Hepatocyte (in vitro differentiated cells): Measurements from ENCODE around the gene ACADL. TPM values are rescaled to one million over a fixed set of nuclear protein-coding genes. Genes with fewer than 3 reads are reported as not detected.

Source experiments
- DNase-seq: peaks from one replicate; pipeline ENCODE4 v3.0.0-alpha.2; 2016; ENCODE audit warnings: low spot score
- H2AFZ ChIP-seq: fragments of 200-600 bp; sonication (generic); 2 replicates; pipeline ENCODE4 v1.6.0; 2016; ENCODE audit warnings: antibody characterized with exemption, mild to moderate bottlenecking
- H3K27ac ChIP-seq: fragments of 200-600 bp; sonication (generic); 2 replicates; pipeline ENCODE4 v1.5.1; 2016; ENCODE audit warnings: mild to moderate bottlenecking
- H3K27me3 ChIP-seq: fragments of 200-600 bp; sonication (generic); 2 replicates; pipeline ENCODE4 v1.6.1; 2016
- H3K36me3 ChIP-seq: fragments of 200-600 bp; sonication (generic); replicated peaks from 2 replicates; pipeline ENCODE4 v1.5.1; 2016; ENCODE audit warnings: low read depth; ENCODE audit not compliant: insufficient read depth
- H3K4me1 ChIP-seq: fragments of 200-600 bp; sonication (generic); 2 replicates; pipeline ENCODE4 v1.5.1; 2016; ENCODE audit warnings: mild to moderate bottlenecking, moderate library complexity; ENCODE audit not compliant: insufficient read depth
- H3K4me2 ChIP-seq: fragments of 200-600 bp; sonication (generic); 2 replicates; pipeline ENCODE4 v1.6.0; 2016
- H3K4me3 ChIP-seq: fragments of 200-600 bp; sonication (generic); 2 replicates; pipeline ENCODE4 v1.5.1; 2016; ENCODE audit warnings: mild to moderate bottlenecking
- H3K79me2 ChIP-seq: fragments of 200-600 bp; sonication (generic); 2 replicates; pipeline ENCODE4 v1.6.0; 2017; ENCODE audit warnings: mild to moderate bottlenecking
- H3K9me2 ChIP-seq: fragments of 200-600 bp; sonication (generic); replicated peaks from 2 replicates; pipeline ENCODE4 v1.6.0; 2017; ENCODE audit warnings: mild to moderate bottlenecking; ENCODE audit not compliant: insufficient read depth
- H3K9me3 ChIP-seq: fragments of 200-600 bp; sonication (generic); 2 replicates; pipeline ENCODE4 v1.5.1; 2016; ENCODE audit warnings: low read depth, mild to moderate bottlenecking
- H4K20me1 ChIP-seq: fragments of 200-600 bp; sonication (generic); 2 replicates; pipeline ENCODE4 v1.6.0; 2016; ENCODE audit warnings: mild to moderate bottlenecking; ENCODE audit not compliant: insufficient read depth, poor library complexity, severe bottlenecking
- CTCF ChIP-seq: fragments of 200-600 bp; sonication (generic); IDR thresholded peaks from 2 replicates; pipeline ENCODE4 v1.5.1; 2016; ENCODE audit warnings: antibody characterized with exemption, mild to moderate bottlenecking; ENCODE audit not compliant: poor library complexity
- EZH2 ChIP-seq: fragments of 200-600 bp; sonication (generic); IDR thresholded peaks from 2 replicates; pipeline ENCODE4 v1.6.1; 2016; ENCODE audit warnings: antibody characterized with exemption, mild to moderate bottlenecking, borderline replicate concordance
- EZH2phosphoT487 ChIP-seq: fragments of 200-600 bp; sonication (generic); IDR thresholded peaks from one replicate; pipeline ENCODE4 v1.6.1; 2018; ENCODE audit warnings: antibody characterized with exemption, mild to moderate bottlenecking, low read depth, moderate library complexity; ENCODE audit not compliant: unreplicated experiment, severe bottlenecking
- WGBS: methylation state at CpG from one replicate; pipeline ENCODE4 v1.1.6; 2016; ENCODE audit warnings: low lambda C conversion rate; ENCODE audit errors: missing lambda C conversion rate; 5-methylcytosine and 5-hydroxymethylcytosine counted together
- polyA plus RNA-seq: library from polyadenylated mRNA; unstranded; fragments of >200 nt; fragmentation: Nextera tagmentation; extraction: Ambion mirVana; gene quantifications from 2 replicates; pipeline ENCODE4 v1.2.1, GENCODE V29; 2016
- total RNA-seq: library from RNA; depleted of rRNA; stranded (reverse); fragments of >200 nt; gene quantifications from 2 replicates; pipeline ENCODE4 v1.2.3, GENCODE V29; 2014

The ACADL gene
- total and polyA plus RNA-seq, 2 experiments from 2014 or later = 1.1 to 2.1 TPM

GRCh38 chr2:210215120-210215519, 10.1 kb downstream of the ACADL start:
- Histone ChIP-seq H3K4me1 (no peaks in the 10 kb centered on the region), H3K36me3 (no peaks in the 10 kb centered on the region), H3K27me3 (no peaks in the 10 kb centered on the region), H3K4me3 (no peak overlapping the region), H2AFZ (no peak overlapping the region), H3K4me2 (no peak overlapping the region), H3K27ac (no peak overlapping the region), H3K9me2 (no peaks in the 10 kb centered on the region), H3K79me2 (no peaks in the 10 kb centered on the region), H4K20me1 (no peaks in the 10 kb centered on the region), H3K9me3 (no peaks in the 10 kb centered on the region)
- 35% methylated on average over 1 of the region's 1 CpG for WGBS
- no peak for DNase-seq
- TF ChIP-seq EZH2 (no peak), CTCF (no peak), EZH2phosphoT487 (no peak)

GRCh38 chr2:210210185-210210584, 15.1 kb downstream of the ACADL start:
- H3K79me2 ChIP-seq = no peaks in the 10 kb centered on the region
- TF ChIP-seq CTCF (no peak), EZH2 (no peak), EZH2phosphoT487 (no peak)
- H4K20me1 ChIP-seq = no peaks in the 10 kb centered on the region
- no peak overlapping the region for H3K27ac ChIP-seq
- no peaks in the 10 kb centered on the region for H3K27me3 ChIP-seq
- H3K36me3 ChIP-seq = no peaks in the 10 kb centered on the region
- 100% methylated on average over 1 of the region's 1 CpG for WGBS
- H3K4me2 ChIP-seq = no peak overlapping the region
- no peaks in the 10 kb centered on the region for H3K9me3 ChIP-seq
- H3K9me2 ChIP-seq = no peaks in the 10 kb centered on the region
- no peak overlapping the region for H3K4me3 ChIP-seq
- no peak overlapping the region for H2AFZ ChIP-seq
- no peaks in the 10 kb centered on the region for H3K4me1 ChIP-seq
- DNase-seq = no peak

DNA sequence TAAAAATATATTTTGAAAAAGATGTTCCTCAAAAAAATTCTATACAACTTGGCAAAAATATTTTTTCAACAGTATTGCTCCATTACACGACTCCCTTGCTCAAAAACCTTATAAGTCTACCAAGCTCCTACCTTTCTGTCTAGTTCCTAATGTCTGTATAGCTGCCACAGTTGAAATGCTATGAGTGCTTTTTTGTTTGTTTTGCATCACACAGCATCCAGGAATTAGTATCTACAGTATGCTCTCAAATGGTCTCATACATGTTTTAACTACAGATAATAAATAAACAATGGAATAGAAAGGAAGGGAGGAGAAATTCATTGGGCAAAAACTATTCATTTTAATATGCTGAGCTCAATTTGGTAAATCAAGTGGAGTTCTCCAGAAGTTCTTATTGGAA, 17.3 kb downstream of the ACADL start:
- Histone ChIP-seq H3K4me2 (no peak overlapping the region), H3K36me3 (no peaks in the 10 kb centered on the region), H3K4me3 (no peak overlapping the region), H3K9me3 (no peaks in the 10 kb centered on the region), H3K4me1 (no peaks in the 10 kb centered on the region), H3K27ac (no peak overlapping the region), H3K27me3 (no peaks in the 10 kb centered on the region), H2AFZ (no peak overlapping the region), H4K20me1 (no peaks in the 10 kb centered on the region), H3K79me2 (no peaks in the 10 kb centered on the region), H3K9me2 (no peaks in the 10 kb centered on the region)
- 89% methylated on average over 1 of the region's 1 CpG for WGBS
- DNase-seq = no peak
- no peak for TF ChIP-seq EZH2
- TF ChIP-seq CTCF = no peak
- TF ChIP-seq EZH2phosphoT487 = no peak

GRCh38 chr2:210203558-210203957, 21.7 kb downstream of the ACADL start:
- Histone ChIP-seq H3K27ac (no peak overlapping the region), H3K4me1 (no peaks in the 10 kb centered on the region), H3K79me2 (no peaks in the 10 kb centered on the region), H2AFZ (no peak overlapping the region), H3K36me3 (no peaks in the 10 kb centered on the region), H3K27me3 (no peaks in the 10 kb centered on the region), H4K20me1 (no peaks in the 10 kb centered on the region), H3K9me2 (no peaks in the 10 kb centered on the region), H3K9me3 (no peaks in the 10 kb centered on the region), H3K4me2 (no peak overlapping the region), H3K4me3 (no peak overlapping the region)
- no peak for DNase-seq
- 74% methylated on average over 1 of the region's 1 CpG for WGBS
- TF ChIP-seq EZH2phosphoT487 (no peak), CTCF (no peak), EZH2 (no peak)
